SK-N-MC (cell line): ENCODE results near the gene CLMP.

Source experiments
- EZH2 ChIP-seq: fragments of 200-600 bp; sonication (generic); IDR thresholded peaks from one replicate; pipeline ENCODE4 v1.6.1; 2017; ENCODE audit warnings: antibody characterized with exemption
- FOXP2 ChIP-seq: optimal IDR thresholded peaks from 2 replicates; pipeline ENCODE3; 2011; ENCODE audit warnings: mild to moderate bottlenecking, moderate library complexity; ENCODE audit not compliant: insufficient read depth; ENCODE audit errors: extremely low read length, control extremely low read depth
- POLR2AphosphoS5 ChIP-seq: IDR thresholded peaks from 2 replicates; pipeline ENCODE4 v1.6.1; 2012; ENCODE audit warnings: mild to moderate bottlenecking, low read depth, low read length, borderline replicate concordance

DNA sequence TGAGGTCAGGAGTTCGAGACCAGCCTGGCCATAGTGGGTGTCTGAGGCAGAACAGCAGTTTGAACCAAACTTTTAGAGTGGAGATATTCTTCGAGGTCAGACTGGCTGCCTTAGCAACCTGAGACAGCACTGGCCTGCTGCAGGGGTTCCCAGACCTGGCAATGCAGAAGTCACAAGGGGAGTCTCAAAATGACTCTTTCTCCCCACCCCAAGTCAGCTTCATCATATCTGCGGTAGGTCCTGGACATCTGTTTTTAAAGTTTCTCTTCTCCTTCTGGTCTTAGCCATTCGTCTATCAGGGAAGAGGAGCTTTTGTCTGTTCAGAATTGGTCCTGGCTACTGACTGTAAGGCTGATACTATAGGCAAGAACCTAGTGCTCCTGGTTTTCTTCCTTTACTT, 14.5 kb upstream of the CLMP start:
- no peak for TF ChIP-seq EZH2
- no peak for TF ChIP-seq POLR2AphosphoS5
- TF ChIP-seq FOXP2, result no peak
